ENCODE data around the gene WNT9A.

Gene WNT9A

DNA sequence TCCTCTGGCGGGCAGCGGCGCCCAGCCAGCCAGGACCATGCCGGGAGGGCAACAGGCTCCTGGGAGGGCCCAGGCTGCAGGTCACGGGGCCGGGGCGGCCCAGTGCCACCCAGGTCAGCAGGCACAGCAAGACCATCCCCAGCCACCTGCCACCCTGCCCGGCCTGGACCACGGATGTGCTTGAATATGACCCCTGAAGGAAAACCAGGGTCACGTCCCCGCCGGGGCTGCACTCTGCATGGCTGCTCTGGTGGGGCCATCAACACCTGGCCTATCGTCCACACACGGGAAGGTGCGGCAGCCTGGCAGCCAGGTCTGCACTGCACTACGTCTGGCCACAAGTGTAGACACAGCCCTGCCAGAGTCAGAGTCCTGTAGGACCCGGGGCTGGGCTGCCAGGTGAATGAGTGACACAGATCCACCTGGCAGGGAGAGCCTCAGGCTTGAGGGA is 6.9 kb downstream of the WNT9A start:
- TF ChIP-seq, protein P1, sequence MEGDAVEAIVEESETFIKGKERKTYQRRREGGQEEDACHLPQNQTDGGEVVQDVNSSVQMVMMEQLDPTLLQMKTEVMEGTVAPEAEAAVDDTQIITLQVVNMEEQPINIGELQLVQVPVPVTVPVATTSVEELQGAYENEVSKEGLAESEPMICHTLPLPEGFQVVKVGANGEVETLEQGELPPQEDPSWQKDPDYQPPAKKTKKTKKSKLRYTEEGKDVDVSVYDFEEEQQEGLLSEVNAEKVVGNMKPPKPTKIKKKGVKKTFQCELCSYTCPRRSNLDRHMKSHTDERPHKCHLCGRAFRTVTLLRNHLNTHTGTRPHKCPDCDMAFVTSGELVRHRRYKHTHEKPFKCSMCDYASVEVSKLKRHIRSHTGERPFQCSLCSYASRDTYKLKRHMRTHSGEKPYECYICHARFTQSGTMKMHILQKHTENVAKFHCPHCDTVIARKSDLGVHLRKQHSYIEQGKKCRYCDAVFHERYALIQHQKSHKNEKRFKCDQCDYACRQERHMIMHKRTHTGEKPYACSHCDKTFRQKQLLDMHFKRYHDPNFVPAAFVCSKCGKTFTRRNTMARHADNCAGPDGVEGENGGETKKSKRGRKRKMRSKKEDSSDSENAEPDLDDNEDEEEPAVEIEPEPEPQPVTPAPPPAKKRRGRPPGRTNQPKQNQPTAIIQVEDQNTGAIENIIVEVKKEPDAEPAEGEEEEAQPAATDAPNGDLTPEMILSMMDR (IDR thresholded peaks at IDR 0.05), result no peak

DNA sequence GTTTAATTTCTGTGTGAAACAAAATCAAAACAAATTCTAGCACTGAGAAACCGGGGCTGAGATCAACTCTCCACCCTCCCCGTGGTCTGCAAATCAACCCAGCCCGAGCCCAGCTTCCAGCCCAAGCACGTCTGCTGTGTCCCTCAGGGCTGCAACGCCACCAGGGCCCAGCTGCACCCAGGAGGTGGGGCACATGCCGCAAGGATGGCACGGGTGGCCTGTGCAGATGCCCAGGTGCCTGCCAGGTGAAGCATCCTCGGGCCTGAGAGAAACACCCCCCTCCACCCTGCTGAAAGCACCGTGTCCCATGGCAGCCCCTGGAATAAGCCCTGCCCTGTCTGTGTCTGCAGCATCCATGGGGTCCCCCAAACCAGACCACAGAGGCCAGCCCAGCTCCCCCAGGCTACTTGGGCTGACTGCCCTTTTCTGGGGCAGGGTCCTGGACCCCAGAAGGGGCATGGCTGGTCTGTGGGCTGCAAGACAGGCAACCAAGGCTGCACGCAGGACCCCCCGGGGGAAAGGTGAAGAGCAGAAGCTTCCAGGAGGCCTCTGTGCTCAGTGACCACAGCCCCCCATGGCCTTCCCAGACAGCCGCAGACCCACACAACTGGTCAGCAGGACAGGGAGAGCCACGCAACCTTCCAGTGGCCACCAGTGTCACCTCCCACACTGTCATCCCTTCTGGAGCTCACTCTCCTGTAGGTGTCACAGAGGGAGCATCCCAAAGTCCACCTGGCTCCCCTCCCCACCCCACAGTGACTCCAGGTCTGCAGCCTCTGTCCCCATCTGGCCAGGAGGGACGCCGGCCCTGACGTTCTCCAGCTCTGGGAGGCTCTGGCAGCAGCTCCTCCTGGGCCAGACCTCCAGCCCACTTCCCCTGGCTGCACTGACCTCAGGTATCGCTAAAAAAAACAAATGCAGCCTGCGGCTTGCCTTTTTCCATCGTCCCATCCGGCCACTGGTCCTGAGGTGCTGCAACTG is 7.7 kb downstream of the WNT9A start:
- TF ChIP-seq, protein P1 (IDR thresholded peaks at IDR 0.05), result no peak

DNA sequence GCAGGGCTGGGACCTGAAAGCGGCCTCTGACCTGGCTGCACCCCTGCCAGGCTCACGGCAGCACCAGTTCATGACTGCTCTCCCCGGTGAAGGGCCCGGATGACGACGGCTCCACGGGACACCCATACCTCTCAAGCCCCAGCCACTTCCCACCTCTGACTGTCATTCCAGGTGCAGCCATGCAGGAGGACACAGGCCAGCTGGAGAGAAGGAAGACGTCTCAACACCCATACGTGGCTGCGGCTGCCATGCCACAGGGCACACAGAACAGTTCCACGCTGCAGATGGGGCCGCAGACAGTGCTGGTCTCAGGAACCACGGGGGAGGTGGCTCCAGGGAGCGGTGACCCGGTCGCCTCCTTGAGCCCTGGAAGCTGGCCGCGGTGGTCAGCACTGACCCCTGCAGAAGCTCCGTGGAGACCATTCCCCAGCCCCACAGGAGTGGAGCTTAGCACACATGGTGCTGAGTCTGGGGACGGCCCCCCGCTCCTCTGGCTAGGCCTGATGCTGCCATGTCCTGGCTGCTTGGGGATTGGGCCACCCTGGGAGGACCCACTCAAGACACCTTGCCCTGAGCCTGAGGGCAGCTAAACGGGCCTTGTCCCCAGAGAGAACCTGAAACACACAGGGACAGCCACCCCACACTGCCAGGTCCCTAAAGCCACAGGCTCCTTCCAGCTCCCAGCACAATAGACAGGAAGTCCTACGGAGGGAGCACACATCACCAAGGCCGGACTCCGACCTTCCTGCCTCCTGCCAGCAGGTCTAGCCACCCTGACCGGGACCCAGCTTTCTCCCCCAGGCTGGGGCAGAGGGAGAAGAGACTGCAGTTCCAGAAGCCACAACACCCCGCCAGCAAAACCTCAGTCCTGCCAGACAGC is 8.6 kb downstream of the WNT9A start:
- TF ChIP-seq, protein P1 (IDR thresholded peaks at IDR 0.05), result no peak

DNA sequence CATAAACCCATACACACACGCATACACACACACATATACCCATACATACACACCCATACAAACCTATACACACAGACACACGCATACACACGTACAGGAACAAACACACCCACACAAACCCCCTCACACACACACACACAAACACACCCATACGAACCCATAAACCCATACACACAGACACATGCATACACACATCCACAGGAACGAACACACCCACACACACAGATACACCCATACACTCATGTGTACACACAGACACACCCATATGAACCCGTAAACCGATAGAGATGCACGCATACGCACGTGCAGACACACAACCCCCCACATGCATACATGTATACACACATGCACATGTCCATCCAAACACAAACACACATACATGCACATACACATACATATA is 9.5 kb downstream of the WNT9A start:
- TF ChIP-seq, protein P1 (IDR thresholded peaks at IDR 0.05), result no peak

DNA sequence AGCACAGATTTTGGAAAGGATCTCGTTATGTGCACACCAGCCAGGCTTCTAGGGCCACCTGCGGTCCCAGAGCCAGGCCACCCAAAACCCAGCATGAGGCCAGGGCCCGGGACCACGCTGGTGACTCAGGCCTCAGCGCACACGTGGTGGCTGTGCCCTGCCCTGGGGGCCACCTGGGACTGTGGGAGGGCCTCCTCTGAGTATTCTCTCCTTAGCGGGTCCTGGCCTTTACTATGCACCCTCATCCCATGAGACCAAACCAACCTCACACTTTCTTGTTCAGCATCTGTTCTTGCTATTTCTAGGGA is 9.9 kb downstream of the WNT9A start:
- TF ChIP-seq, protein P1 (IDR thresholded peaks at IDR 0.05), result no peak

DNA sequence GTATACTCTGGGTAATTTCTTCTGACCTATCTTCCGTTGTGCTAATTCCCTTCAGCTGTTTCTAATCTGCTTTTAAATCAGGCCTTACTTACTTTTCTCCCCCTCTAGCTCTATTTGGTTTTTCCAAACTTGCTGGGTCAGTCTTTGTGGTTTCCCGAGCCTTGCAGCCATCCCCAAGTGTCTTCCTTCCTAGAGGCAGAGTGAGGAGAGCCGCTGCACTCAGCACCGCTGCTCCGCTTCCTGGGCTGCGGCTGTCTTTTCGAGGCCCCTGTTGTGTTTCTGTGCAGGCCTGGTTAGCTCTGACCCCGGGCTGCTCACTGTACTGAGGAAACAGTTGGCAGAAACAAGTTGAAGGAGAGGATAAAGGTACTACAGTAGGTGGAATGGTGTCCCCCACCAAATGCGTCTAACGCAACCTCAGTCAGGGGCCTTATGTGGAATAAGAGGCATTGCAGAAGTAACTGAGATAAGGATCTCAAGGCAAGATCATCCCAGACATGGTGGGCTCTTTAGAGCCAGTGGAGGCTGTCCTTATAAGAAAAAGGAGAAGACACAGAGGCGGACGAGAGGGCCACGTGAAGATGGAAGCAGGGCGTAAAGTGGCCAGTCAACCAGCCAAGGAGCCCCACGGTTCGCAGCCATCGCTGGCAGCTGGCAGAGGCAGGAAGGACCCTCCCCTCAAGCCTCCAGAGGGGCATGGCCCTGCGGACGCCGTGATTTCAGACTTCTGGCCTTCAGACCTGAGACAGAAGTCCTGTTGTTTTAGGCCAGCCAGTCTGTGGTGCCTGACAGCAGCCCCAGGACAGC is 10.5 kb downstream of the WNT9A start:
- TF ChIP-seq, protein P1 (IDR thresholded peaks at IDR 0.05), result no peak

DNA sequence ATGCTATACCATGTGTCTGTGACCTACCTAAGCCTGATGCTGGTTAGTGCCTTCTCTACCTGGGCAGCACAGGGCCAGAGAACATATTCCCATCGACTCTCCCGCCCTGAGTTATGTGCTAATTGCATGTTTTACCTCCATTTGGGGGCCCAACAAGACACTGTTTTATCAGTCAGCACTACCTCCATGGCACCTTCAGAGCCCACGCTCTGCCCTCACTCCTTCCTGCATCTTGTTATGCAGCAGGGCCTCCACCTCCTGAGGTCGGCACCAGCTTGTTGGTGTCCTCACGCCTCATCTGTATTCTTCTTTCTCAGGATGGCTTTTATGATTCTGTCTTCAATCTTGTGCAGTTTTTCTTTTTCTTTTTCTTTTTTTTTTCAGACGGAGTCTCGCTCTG is 11.9 kb downstream of the WNT9A start:
- TF ChIP-seq, protein P1 (IDR thresholded peaks at IDR 0.05), result no peak

Data from LNCAP (cell line).